HG02970 (cell line): ENCODE data around the gene KMT2D.
"Not testable (repeated sequence)": the region's sequence is repeated elsewhere in the genome, so short reads cannot be mapped to it uniquely, and the experiment has no call there.

Experiments
- ATAC-seq: cut with Tn5 transposase; IDR thresholded peaks from one replicate; pipeline ENCODE4 v1.9.1; 2021; ENCODE audit warnings: mild to moderate bottlenecking, moderate library complexity, moderate number of reproducible peaks; ENCODE audit not compliant: unreplicated experiment, low FRiP score

KMT2D gene

GRCh38 chr12:49089821-49090773 lies 29.5 kb upstream of the KMT2D start:
- no peak for ATAC-seq

- no peak for ATAC-seq
Measured at GRCh38 chr12:49088932-49089330, 28.3 kb upstream of the KMT2D start.

- ATAC-seq, result no peak
Measured at GRCh38 chr12:49088150-49088931, 27.7 kb upstream of the KMT2D start.

GRCh38 chr12:49086116-49086515 lies 25.5 kb upstream of the KMT2D start:
- no peak for ATAC-seq

GRCh38 chr12:49084438-49084837 lies 23.8 kb upstream of the KMT2D start:
- no peak for ATAC-seq

GRCh38 chr12:49079793-49080192 lies 19.2 kb upstream of the KMT2D start:
- no peak for ATAC-seq

GRCh38 chr12:49070971-49071370 lies 10.4 kb upstream of the KMT2D start:
- no peak for ATAC-seq

GRCh38 chr12:49069507-49070346 lies 9.1 kb upstream of the KMT2D start, which contains the start of gene RHEBL1:
Gene RHEBL1, minus strand, starts transcription at chr12:49069979. Its CDS starts 194 bp downstream, at chr12:49069785.
- peak; percentile 97 for ATAC-seq

- ATAC-seq, result no peak
Measured at GRCh38 chr12:49068879-49069506, 8.4 kb upstream of the KMT2D start.

- no peak for ATAC-seq
Measured at GRCh38 chr12:49066120-49066519, 5.5 kb upstream of the KMT2D start.

GRCh38 chr12:49064767-49065152 lies 4.2 kb upstream of the KMT2D start:
- ATAC-seq, result no peak

GRCh38 chr12:49061916-49062315 lies 1.3 kb upstream of the KMT2D start:
- ATAC-seq, result not testable (repeated sequence)

- ATAC-seq, result no peak
Measured at GRCh38 chr12:49061157-49061650, 610 bp upstream of the KMT2D start.

- peak; percentile 30 for ATAC-seq
Measured at GRCh38 chr12:49059299-49060171, 1.1 kb downstream of the KMT2D start.

GRCh38 chr12:49059045-49059298 lies 1.6 kb downstream of the KMT2D start:
- no peak for ATAC-seq

- no peak for ATAC-seq
Measured at GRCh38 chr12:49058366-49059044, 2.1 kb downstream of the KMT2D start.

GRCh38 chr12:49057888-49058287 lies 2.7 kb downstream of the KMT2D start:
- no peak for ATAC-seq

- ATAC-seq, result no peak
Measured at GRCh38 chr12:49055978-49056754, 4.4 kb downstream of the KMT2D start.
